HG02759 (cell line): ENCODE measurements around the gene CCNA1.

Experiments
- ATAC-seq: cut with Tn5 transposase; IDR thresholded peaks from one replicate; pipeline ENCODE4 v1.9.1; 2021; ENCODE audit warnings: mild to moderate bottlenecking, moderate library complexity; ENCODE audit not compliant: unreplicated experiment

CCNA1 gene

GRCh38 chr13:36432106-36432544, at the start of gene CCNA1:
TSS of gene CCNA1 (plus strand) at chr13:36432495. CDS start at chr13:36433057, 562 bp downstream.
- ATAC-seq: peak; percentile 74

GRCh38 chr13:36385489-36385888, 46.8 kb upstream of the CCNA1 start:
- ATAC-seq: no peak

- ATAC-seq: no peak
These were observed 37.0 kb upstream of the CCNA1 start for GRCh38 chr13:36395280-36395679.

GRCh38 chr13:36405151-36405550, 27.1 kb upstream of the CCNA1 start:
- no peak for ATAC-seq

GRCh38 chr13:36412736-36413135, 19.6 kb upstream of the CCNA1 start:
- ATAC-seq: no peak

GRCh38 chr13:36413161-36413560, 19.1 kb upstream of the CCNA1 start:
- no peak for ATAC-seq

- no peak for ATAC-seq
These were observed 17.8 kb upstream of the CCNA1 start for GRCh38 chr13:36414461-36414860.

GRCh38 chr13:36417331-36417730, 15.0 kb upstream of the CCNA1 start:
- ATAC-seq: no peak

GRCh38 chr13:36418022-36418805, 14.1 kb upstream of the CCNA1 start:
- peak; percentile 89 for ATAC-seq

- ATAC-seq: peak; percentile 75
These were observed 11.8 kb upstream of the CCNA1 start for GRCh38 chr13:36420437-36420891.

GRCh38 chr13:36421447-36421846, 10.8 kb upstream of the CCNA1 start:
- no peak for ATAC-seq

GRCh38 chr13:36428086-36428485, 4.2 kb upstream of the CCNA1 start:
- ATAC-seq: no peak

GRCh38 chr13:36430247-36431203, 1.8 kb upstream of the CCNA1 start:
- no peak for ATAC-seq

GRCh38 chr13:36431204-36432105, 840 bp upstream of the CCNA1 start:
- ATAC-seq: peak; percentile 61

GRCh38 chr13:36436811-36437210, 4.5 kb downstream of the CCNA1 start:
- ATAC-seq: no peak

- no peak for ATAC-seq
These were observed 6.5 kb downstream of the CCNA1 start for GRCh38 chr13:36438594-36439483.

GRCh38 chr13:36445278-36445677, 13.0 kb downstream of the CCNA1 start:
- no peak for ATAC-seq

- no peak for ATAC-seq
These were observed 13.6 kb downstream of the CCNA1 start for GRCh38 chr13:36445891-36446351.

GRCh38 chr13:36447501-36447900, 15.2 kb downstream of the CCNA1 start:
- no peak for ATAC-seq
